Right lobe of liver (tissue), 6 donors: ENCODE measurements around the gene EPHB1. TPM values are rescaled to one million over a fixed set of nuclear protein-coding genes. Genes with fewer than 3 reads are reported as not detected.

Experiments
- ATAC-seq, 4 donors: fragments of 200-7000 bp; cut with Tn5 transposase; one replicate each; pipeline ENCODE4 v1.9.1; 2020; ENCODE audit warnings: mild to moderate bottlenecking in 4 of 4, moderate library complexity in 4 of 4
- DNase-seq, 3 donors: peaks; one replicate each; pipeline ENCODE4 v3.0.0-alpha.2; 2020
- H3K27ac ChIP-seq, 3 donors: fragments of 200-600 bp; one replicate each; pipeline ENCODE4 v1.8.0; 2022
- H3K27me3 ChIP-seq, 2 donors: fragments of 200-600 bp; one replicate each; pipeline ENCODE4 v1.8.0; 2022
- H3K36me3 ChIP-seq, 4 donors: fragments of 200-600 bp; sonication (generic) in 1 of 4; one replicate each; pipeline versions ENCODE4 v1.5.1 to v1.8.0; 2017 to 2022; ENCODE audit warnings: control low read depth in 1 of 4
- H3K4me1 ChIP-seq, 4 donors: fragments of 200-600 bp; sonication (generic) in 1 of 4; one replicate each; pipeline versions ENCODE4 v1.5.1 to v1.8.0; 2017 to 2022; ENCODE audit warnings: control low read depth in 1 of 4
- H3K4me3 ChIP-seq, 3 donors: fragments of 200-600 bp; one replicate each; pipeline ENCODE4 v1.8.0; 2022
- H3K9me3 ChIP-seq, 4 donors: fragments of 200-600 bp; sonication (generic) in 1 of 4; one replicate each; pipeline versions ENCODE4 v1.5.1 to v1.8.0; 2017 to 2022; ENCODE audit warnings: control low read depth in 1 of 4
- CTCF ChIP-seq, 4 donors: fragments of 200-600 bp in 3 of 4; fragments of 450-650 bp in 1 of 4; IDR thresholded peaks; one replicate each; pipeline versions ENCODE4 v1.5.1 to v1.8.0; 2016 to 2022; ENCODE audit warnings: antibody characterized with exemption in 4 of 4, mild to moderate bottlenecking in 2 of 4
- POLR2A ChIP-seq: fragments of 450-650 bp; IDR thresholded peaks from one replicate; pipeline ENCODE4 v1.6.1; 2017; ENCODE audit warnings: antibody characterized with exemption, mild to moderate bottlenecking
- WGBS: methylation state at CpG from one replicate; pipeline ENCODE4 v1.1.6; 2018; ENCODE audit warnings: low coverage, low lambda C conversion rate; ENCODE audit not compliant: insufficient coverage; ENCODE audit errors: missing lambda C conversion rate; 5-methylcytosine and 5-hydroxymethylcytosine counted together
- intact Hi-C, 2 donors: fragments of 100-400 bp; cut with DNase I; formaldehyde crosslinking; loops; one replicate each; pipeline versions ENCODE4 v1.11.2 to v1.14.1; 2022
- total RNA-seq, 6 experiments: library from RNA; depleted of rRNA in 2 of 6; stranded (reverse); fragments of >200 nt in 2 of 6; fragmentation: NEBNext Ultra II Directional in 3 of 6; extraction: Animal tissue kit (Norgen Biotek cat#: 25700) in 3 of 6; gene quantifications; one replicate each; pipeline versions ENCODE4 v1.1.0 to v1.2.4, GENCODE V29; 2016 to 2023
- donor health status: DM: no; HTN: yes; CAD: no.
- donor health status: DM: no; HTN: no; CAD: no.
- donor health status: DM: no; HTN: no; CAD: no.
- donor health status: DM: no; HTN: yes; CAD: no.
- donor health status: DM: no; HTN: yes; CAD: no.

EPHB1 gene
- total RNA-seq, 6 experiments from 2014 or later: 0.63 to 10.9 (median 1.8) TPM

- H3K27me3 ChIP-seq: no peaks in the 10 kb centered on the region
- ATAC-seq (no peak), DNase-seq (no peak)
- H3K27ac ChIP-seq: no peak overlapping the region
- peaks cover 0 to 31% (median 5%) of the 10 kb centered on the region in 4 donors for H3K4me1 ChIP-seq
- TF ChIP-seq POLR2A (no peak), CTCF (IDR thresholded peaks at IDR 0.05) (no peak)
- H3K36me3 ChIP-seq: no peaks in the 10 kb centered on the region
- intact Hi-C loops: no loop called here
- H3K4me3 ChIP-seq: no peak overlapping the region
- 87% methylated on average over 4 of the region's 5 CpGs for WGBS
- H3K9me3 ChIP-seq: no peaks in the 10 kb centered on the region
Observed at GRCh38 chr3:135165260-135165659, 370.2 kb downstream of the EPHB1 start.

GRCh38 chr3:135166266-135166825 is 371.3 kb downstream of the EPHB1 start:
- no peaks in the 10 kb centered on the region for H3K36me3 ChIP-seq
- ATAC-seq: no peak
- no peak overlapping the region for H3K4me3 ChIP-seq
- H3K9me3 ChIP-seq: no peaks in the 10 kb centered on the region
- TF ChIP-seq CTCF (IDR thresholded peaks at IDR 0.05) (no peak), POLR2A (no peak)
- H3K27ac ChIP-seq: no peak overlapping the region
- no peaks in the 10 kb centered on the region for H3K27me3 ChIP-seq
- H3K4me1 ChIP-seq: peaks cover 0 to 39% (median 8%) of the 10 kb centered on the region in 4 donors
- DNase-seq: no peak
- intact Hi-C loops: no loop called here
- 70% methylated on average over 4 of the region's 4 CpGs for WGBS

GRCh38 chr3:135168822-135169221 is 373.8 kb downstream of the EPHB1 start:
- peaks cover 0 to 36% (median 8%) of the 10 kb centered on the region in 4 donors for H3K4me1 ChIP-seq
- H3K9me3 ChIP-seq: no peaks in the 10 kb centered on the region
- 33% methylated on average over 2 of the region's 4 CpGs for WGBS
- ATAC-seq (peak in 3 of 4 donors; percentile 52 to 59 (median 59)), DNase-seq (peak in 2 of 3 donors; percentile 72 to 89)
- H3K4me3 ChIP-seq: no peak overlapping the region
- no peaks in the 10 kb centered on the region for H3K27me3 ChIP-seq
- no peak for TF ChIP-seq CTCF (IDR thresholded peaks at IDR 0.05)
- TF ChIP-seq POLR2A: no peak
- H3K36me3 ChIP-seq: no peaks in the 10 kb centered on the region
- peak overlapping the region in 2 of 3 donors; percentile 20 to 78 for H3K27ac ChIP-seq
- intact Hi-C loops: no loop called here

GRCh38 chr3:135169651-135170050 is 374.6 kb downstream of the EPHB1 start:
- WGBS: 63% methylated on average over 2 of the region's 2 CpGs
- H3K4me3 ChIP-seq: no peak overlapping the region
- no peaks in the 10 kb centered on the region for H3K9me3 ChIP-seq
- TF ChIP-seq POLR2A (no peak), CTCF (IDR thresholded peaks at IDR 0.05) (no peak)
- H3K27ac ChIP-seq: peak overlapping the region in 2 of 3 donors; percentile 20 to 78
- DNase-seq (no peak), ATAC-seq (no peak)
- intact Hi-C loops: no loop called here
- no peaks in the 10 kb centered on the region for H3K27me3 ChIP-seq
- peaks cover 0 to 32% (median 8%) of the 10 kb centered on the region in 4 donors for H3K4me1 ChIP-seq
- no peaks in the 10 kb centered on the region for H3K36me3 ChIP-seq
